HG02973 (cell line): Measurements from ENCODE around the gene FOXK2.
"Not testable (repeated sequence)": the region's sequence is repeated elsewhere in the genome, so short reads cannot be mapped to it uniquely, and the experiment has no call there.

Source experiments
- ATAC-seq: cut with Tn5 transposase; IDR thresholded peaks from one replicate; pipeline ENCODE4 v1.9.1; 2021; ENCODE audit warnings: moderate library complexity; ENCODE audit not compliant: unreplicated experiment

The FOXK2 gene

GRCh38 chr17:82528484-82529265 lies 9.1 kb downstream of the FOXK2 start:
- ATAC-seq = no peak

GRCh38 chr17:82529914-82530300 lies 10.4 kb downstream of the FOXK2 start:
- ATAC-seq = no peak

- ATAC-seq = no peak
Measured at GRCh38 chr17:82531431-82531881, 11.9 kb downstream of the FOXK2 start.

- ATAC-seq = no peak
Measured at GRCh38 chr17:82534401-82534812, 14.9 kb downstream of the FOXK2 start.

GRCh38 chr17:82536512-82537201 lies 17.1 kb downstream of the FOXK2 start:
- no peak for ATAC-seq

GRCh38 chr17:82537228-82537627 lies 17.7 kb downstream of the FOXK2 start:
- not testable (repeated sequence) for ATAC-seq

- ATAC-seq = not testable (repeated sequence)
Measured at GRCh38 chr17:82539076-82539475, 19.5 kb downstream of the FOXK2 start.

- ATAC-seq = no peak
Measured at GRCh38 chr17:82542439-82542838, 22.9 kb downstream of the FOXK2 start.

- no peak for ATAC-seq
Measured at GRCh38 chr17:82544431-82545070, 25.0 kb downstream of the FOXK2 start.

- no peak for ATAC-seq
Measured at GRCh38 chr17:82545071-82545462, 25.5 kb downstream of the FOXK2 start.

GRCh38 chr17:82547981-82548380 lies 28.4 kb downstream of the FOXK2 start:
- ATAC-seq = no peak

GRCh38 chr17:82548681-82549303 lies 29.3 kb downstream of the FOXK2 start:
- no peak for ATAC-seq

GRCh38 chr17:82551779-82552457 lies 32.4 kb downstream of the FOXK2 start:
- ATAC-seq = peak; percentile 68

GRCh38 chr17:82552580-82552979 lies 33.0 kb downstream of the FOXK2 start:
- no peak for ATAC-seq

- no peak for ATAC-seq
Measured at GRCh38 chr17:82553210-82553930, 33.8 kb downstream of the FOXK2 start.

GRCh38 chr17:82557510-82557909 lies 38.0 kb downstream of the FOXK2 start:
- not testable (repeated sequence) for ATAC-seq

- no peak for ATAC-seq
Measured at GRCh38 chr17:82559566-82560251, 40.2 kb downstream of the FOXK2 start.

GRCh38 chr17:82560252-82560642 lies 40.7 kb downstream of the FOXK2 start:
- ATAC-seq = no peak

- ATAC-seq = no peak
Measured at GRCh38 chr17:82560802-82561428, 41.4 kb downstream of the FOXK2 start.
